Retinal pigment epithelial cell (primary cell): ENCODE results near the gene IL1RN.

Experiments used
- DNase-seq: peaks from one replicate; pipeline ENCODE4 v3.0.0-alpha.2; 2010; ENCODE audit warnings: low read depth
- H3K4me3 ChIP-seq: 2 replicates; pipeline ENCODE4 v1.5.1; 2011; ENCODE audit warnings: mild to moderate bottlenecking, low read length, control low read depth, moderate library complexity
- TF ChIP-seq, protein P1 (sequence below): conservative IDR thresholded peaks from 2 replicates; pipeline ENCODE4 v1.5.1; 2011; ENCODE audit warnings: low read depth, low read length, control low read depth, inconsistent platforms

IL1RN gene

DNA sequence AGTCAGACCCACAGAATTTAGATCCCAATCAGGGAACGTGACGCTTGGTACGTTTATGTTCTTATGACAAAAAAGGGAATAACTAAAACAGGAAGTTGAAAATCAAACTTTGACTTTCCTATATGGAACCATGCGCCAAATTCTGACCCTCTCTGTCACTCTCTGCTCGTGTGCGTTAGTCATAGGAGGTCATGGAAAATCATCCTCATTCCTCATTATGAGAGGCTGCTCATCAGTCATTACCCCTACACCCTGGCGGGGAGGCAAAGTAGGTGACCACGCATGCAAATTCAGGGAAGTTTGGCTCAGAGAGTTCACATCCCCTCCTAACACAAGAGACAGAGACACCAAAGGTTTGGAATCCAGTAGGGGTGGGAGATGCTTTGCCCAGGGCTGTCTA lies 44.1 kb upstream of the IL1RN start:
- TF ChIP-seq, protein P1, sequence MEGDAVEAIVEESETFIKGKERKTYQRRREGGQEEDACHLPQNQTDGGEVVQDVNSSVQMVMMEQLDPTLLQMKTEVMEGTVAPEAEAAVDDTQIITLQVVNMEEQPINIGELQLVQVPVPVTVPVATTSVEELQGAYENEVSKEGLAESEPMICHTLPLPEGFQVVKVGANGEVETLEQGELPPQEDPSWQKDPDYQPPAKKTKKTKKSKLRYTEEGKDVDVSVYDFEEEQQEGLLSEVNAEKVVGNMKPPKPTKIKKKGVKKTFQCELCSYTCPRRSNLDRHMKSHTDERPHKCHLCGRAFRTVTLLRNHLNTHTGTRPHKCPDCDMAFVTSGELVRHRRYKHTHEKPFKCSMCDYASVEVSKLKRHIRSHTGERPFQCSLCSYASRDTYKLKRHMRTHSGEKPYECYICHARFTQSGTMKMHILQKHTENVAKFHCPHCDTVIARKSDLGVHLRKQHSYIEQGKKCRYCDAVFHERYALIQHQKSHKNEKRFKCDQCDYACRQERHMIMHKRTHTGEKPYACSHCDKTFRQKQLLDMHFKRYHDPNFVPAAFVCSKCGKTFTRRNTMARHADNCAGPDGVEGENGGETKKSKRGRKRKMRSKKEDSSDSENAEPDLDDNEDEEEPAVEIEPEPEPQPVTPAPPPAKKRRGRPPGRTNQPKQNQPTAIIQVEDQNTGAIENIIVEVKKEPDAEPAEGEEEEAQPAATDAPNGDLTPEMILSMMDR, result no peak

DNA sequence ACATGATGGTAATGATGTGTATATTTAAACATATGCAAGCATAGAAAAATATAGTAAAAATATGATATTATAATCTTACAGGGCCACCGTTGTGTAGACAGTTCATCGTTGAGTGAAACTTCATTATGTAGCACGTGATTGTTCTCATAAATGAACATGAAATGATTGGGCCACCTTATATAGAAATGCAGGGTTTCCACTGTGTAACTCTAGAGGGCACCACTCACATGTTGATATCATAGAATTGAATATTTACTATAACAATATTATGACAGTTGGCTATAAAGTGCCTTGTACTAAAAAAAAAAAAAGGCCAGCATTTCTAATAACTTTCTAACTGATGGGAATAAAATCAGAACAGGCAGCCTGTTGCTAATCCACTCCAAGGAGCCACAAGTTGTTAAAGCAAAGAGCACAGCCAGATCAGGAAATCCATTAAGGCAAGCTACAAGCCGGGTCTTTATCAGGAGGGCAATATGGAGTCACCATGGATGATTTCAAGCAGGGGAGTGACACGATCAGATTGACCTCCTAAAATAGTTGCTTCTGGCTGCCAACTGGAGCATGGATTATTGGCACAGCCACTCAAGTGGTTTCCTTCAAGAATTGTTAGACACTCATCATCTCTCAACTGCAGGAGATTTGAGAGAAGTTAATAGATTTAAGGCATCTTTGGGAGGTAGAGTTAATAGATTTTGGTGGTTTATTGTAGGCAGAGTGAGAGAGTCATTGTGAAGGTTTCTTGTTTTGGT lies 43.0 kb upstream of the IL1RN start:
- TF ChIP-seq, protein P1, result peak; percentile 55

More for the DNA sequence above, 44.1 kb upstream of the IL1RN start:
- H3K4me3 ChIP-seq, result no peak overlapping the region
- no peak for DNase-seq

DNA sequence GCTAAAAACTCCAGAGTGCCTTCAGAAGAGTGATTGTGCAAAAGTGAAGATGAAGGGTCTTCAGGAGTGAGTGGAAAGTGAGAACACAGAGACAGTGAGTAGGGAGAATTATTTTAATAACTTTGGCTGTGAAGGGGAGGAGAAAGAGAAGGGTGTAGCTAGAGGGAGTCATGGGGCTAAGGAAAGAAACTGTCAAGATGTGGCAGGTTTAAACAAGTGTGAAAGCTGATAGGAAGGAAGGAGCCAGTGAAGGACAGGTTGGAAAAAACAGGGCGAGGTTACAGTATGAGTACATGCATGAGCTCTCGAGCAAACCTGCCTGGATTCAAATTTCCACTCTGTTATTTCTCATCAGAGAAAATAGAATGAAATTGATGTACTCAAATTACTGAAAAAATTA lies 41.9 kb upstream of the IL1RN start:
- TF ChIP-seq, protein P1, result no peak
- H3K4me3 ChIP-seq, result no peak overlapping the region
- DNase-seq, result no peak

More for the DNA sequence above, 43.0 kb upstream of the IL1RN start:
- no peak overlapping the region for H3K4me3 ChIP-seq
- no peak for DNase-seq

GRCh38 chr2:113088213-113088992 lies 39.0 kb upstream of the IL1RN start:
- DNase-seq, result no peak
- TF ChIP-seq, protein P1, result no peak
- no peak overlapping the region for H3K4me3 ChIP-seq

GRCh38 chr2:113089916-113090315 lies 37.5 kb upstream of the IL1RN start:
- DNase-seq, result no peak
- H3K4me3 ChIP-seq, result no peak overlapping the region
- TF ChIP-seq, protein P1, result no peak

GRCh38 chr2:113091231-113091896 lies 36.0 kb upstream of the IL1RN start:
- H3K4me3 ChIP-seq, result no peak overlapping the region
- TF ChIP-seq, protein P1, result no peak
- DNase-seq, result no peak
